GM18498 (cell line): ENCODE results near the gene CPZ.
"Not testable (repeated sequence)": the region's sequence is repeated elsewhere in the genome, so short reads cannot be mapped to it uniquely, and the experiment has no call there.

Experiments used
- ATAC-seq: cut with Tn5 transposase; IDR thresholded peaks from one replicate; pipeline ENCODE4 v1.9.1; 2021; ENCODE audit warnings: mild to moderate bottlenecking, moderate library complexity; ENCODE audit not compliant: unreplicated experiment

CPZ gene

DNA sequence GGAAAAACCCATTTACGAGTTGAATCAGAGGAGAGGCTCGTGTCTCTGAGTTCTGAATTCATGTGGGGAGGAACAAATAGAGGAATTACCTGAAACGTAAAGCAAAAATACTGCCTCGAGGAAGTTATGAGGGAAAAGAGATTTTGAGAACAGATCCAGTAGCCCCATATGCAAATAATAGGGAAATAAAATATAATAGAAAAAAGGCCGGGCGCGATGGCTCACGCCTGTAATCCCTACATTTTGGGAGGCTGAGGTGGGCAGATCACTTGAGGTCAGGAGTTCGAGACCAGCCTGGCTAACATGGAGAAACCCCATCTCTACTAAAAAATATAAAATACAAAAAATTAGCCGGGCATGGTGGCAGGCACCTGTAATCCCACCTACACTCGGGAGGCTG is 42.2 kb downstream of the CPZ start:
- not testable (repeated sequence) for ATAC-seq

DNA sequence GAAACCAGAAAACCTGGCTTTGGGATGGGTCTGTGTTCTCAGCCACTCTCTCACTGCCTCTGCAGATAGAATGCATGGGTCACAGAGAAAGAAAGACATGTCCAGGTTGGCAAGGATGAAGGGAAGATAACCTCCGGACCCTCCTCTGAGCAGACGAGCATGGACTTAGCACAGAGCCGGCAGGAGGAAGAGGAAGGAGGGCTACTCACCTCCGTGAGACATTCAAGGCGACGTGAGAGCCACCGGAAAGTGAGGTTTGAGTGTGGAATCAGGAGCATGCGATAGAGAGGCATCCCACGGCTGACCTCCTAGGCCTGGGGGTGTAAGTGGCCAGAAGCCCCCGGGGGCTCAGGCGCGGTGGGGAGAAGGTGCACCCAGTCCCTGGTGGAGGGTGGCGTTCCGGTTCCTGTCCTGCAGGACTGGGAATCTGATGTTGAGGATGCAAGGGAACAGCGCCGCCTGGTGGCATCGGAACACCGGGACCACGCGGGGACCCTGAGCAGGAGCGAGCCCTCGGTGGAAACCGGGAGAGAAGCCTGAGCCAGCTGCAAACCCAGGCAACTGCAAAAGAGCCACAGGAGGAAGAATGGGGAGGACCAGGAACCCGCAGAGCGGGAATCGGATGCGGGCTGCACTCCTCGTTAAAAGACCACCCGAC is 43.5 kb downstream of the CPZ start:
- ATAC-seq: not testable (repeated sequence)

DNA sequence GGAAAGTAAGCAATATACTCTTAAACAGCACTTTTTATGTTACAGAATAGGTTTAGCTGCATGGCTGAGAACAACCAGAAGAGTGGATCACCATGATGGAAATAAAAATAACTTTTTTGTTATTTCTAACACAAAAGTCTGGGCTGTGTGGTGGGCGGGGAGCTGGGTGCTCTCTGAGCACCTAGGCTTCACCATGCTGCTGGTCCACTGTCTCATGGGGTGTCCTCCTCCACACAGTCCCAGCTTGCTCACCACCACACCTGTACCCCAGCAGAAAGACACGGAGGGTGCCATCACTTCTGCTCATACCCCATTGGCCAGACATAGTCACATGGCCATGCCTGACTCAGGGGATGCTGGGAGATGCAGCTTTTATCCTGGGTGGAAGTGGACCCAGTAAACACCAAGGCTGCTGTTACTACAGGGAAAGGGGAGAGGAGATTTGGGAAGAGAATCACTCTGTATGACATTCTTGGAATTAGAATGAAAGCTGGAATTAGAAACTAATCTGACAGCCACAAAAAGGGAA is 45.0 kb downstream of the CPZ start:
- ATAC-seq: no peak

DNA sequence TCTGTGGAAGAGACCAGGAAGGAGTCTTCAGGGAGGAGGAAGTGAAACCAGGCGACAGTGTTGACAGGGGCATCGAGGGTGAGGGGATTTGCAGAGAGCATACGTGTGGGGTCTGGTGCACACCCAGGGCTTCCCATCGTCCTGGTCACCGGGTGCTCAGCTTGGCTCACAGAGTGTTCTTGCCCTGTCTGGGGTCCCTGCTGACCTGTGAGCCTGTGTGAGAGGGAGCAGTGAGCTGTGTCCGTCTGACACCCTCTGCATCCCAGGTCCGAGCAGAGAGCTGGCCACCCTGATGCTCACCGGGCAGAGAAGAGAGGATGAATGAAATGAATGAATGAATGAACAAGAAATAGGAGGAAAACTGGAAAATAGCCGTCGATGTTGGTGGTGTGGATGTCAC is 46.5 kb downstream of the CPZ start:
- no peak for ATAC-seq

DNA sequence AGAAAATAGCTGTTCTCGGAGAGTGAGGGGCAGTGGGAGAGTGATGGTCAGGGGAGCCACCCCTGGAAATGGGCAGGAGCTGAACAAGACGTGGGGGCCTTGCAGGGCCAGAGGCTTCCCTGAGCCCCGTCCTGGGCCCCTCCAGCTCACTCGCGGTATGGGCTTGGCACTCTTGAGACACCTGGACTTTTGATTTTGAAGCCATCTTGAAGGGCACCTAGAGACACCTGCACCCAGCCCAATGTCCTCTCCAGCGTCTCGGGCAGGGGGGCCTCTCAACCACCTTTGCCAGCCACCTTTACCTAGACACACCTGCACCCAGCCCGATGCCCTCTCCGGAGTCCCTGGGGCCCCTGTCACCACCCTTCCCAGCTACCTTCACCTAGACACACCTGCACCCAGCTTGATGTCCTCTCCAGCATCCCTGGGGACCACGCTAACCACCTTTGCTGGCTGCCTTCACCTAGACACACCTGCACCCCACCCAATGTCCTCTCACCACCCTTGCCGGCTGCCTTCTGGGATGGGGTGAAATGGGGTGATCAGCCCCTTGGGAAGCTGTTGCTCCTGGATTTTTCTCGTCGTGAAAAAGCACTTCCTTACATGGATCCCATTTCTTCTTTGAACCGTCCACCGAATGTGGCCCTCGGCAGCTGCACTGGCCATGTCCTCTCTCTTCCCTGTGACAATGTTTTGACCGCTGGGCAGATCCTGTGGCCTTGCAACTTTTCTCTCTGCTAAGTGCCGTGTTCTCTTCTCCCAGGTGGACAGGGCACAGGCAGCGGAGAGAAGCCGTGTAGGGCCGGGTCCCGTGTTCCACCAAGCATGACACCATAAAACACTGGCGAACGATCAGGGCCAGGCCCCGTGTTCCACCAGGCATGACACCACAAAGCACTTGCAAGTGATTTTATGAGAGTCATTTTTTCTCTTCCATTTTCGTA is 47.5 kb downstream of the CPZ start:
- no peak for ATAC-seq

DNA sequence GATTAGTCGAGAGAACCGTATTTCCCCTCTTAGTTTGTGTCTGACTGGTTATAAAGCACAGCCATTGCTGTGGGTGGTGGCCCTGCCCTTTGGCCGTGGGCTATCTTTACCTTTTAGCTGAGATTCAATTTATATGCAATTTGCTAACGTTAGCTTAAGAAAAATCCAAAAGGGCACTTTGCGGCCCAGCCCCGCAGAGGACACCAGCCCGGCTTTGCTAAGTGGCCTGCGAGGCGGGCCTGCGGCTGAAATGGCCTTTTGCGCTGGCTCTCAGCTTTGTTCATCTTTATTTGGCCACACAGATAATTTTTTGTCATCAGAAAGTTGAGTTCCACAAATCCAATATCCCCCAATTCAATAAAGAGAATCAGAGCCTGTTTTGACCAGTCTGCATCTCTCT is 48.3 kb downstream of the CPZ start:
- no peak for ATAC-seq

DNA sequence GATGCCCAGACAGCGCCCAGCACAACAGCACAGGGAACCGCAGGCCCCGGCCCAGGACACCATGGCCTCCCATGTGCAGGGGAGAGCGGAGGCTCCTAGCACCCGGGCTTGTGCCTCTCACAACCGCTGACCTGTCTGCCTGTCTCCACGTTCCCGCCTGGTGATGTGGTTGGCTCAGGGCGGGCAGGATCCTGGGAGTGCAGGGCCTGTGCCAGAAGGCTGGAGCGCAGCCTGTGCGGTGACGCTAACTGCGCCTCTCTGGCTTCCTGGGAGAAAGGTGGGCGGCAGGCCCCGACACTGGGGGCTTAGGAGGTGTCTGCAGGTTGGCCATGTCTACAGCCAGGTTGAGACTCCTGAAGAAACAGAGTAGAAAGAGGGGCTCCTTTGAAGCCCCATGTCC is 48.7 kb downstream of the CPZ start:
- ATAC-seq: no peak

DNA sequence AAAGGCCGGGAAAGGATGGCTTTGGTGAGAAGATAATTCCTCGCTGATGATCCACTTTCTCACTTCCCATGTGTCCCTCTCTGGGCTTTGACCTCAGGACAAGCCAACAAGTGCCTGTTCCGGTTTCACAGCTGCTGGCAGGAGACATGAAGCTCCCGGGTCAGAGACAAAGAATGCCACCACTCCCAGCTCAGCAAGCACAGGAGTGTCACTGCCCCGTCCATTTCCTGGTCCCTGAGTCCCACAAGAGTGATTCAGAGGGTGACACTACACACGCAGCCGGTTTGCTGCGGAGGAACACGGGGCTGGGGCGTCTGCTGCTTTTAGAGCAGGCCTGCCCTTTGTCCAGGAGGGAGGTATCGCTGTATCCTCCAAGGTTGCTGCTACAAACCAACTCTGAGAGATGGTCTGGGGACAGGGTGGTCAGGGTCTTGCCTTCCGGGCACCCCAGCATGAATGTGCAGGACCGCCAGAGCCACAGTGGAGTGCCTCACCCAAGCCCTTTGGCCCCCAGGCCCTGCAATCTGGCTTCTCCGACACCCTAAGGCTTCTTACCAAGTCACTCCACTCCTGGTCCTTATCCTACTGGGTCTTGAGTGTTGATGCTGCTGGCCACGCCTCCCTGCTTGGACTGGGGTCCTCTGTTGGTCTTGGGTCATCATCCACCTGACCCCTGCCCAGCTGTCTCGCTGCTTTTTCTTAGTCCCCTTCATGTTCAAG is 49.5 kb downstream of the CPZ start:
- no peak for ATAC-seq

DNA sequence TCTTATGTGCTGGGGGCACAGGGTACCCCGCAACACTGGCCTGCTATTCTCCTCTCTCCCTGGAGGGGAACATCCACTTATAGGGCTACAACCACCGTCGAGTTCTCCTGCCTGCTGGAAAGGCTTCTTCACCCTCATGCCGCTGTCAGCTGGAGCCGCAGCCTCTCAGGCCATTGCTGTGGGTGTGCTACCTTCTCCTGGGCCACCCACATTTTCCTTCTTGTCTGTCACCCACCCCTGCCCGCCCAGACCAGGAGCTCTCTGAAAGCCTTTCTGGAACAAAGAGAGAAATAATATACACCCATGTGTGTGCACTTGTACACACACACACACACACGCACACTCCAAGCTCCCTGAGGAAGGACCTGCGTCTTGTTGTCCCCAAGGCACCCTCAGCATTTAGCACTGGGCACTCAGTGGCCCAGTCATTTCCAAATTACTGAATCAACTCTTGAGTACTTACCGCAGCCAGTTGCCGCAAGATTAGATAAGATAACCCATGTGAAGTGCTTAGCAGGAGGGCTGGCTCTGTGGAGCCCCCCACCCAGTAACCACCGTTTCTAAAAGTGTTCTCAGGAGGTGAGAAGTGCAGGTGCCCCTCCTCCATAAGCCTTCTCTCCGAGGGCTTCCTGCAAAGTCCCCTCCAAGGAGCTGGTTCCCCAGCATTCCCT is 50.2 kb downstream of the CPZ start:
- no peak for ATAC-seq

DNA sequence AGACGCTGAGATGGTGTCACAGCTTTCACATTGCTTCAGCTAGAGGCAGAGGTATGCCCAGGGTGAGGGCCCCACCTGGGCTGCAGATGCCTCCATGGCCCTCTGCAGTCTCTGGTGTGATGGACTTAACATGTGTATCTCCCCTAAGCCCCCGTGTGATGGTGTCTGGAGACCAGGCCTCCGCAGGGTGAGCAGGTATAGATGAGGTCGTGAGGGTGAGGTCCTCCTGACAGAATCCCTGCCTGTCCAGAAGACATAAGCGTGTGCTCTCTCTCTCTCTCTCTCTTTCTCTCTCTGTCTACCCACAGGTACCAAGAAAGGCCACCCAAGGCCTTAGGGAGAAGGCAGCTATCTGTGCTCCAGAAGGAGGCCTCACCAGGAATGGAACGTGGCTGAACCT is 50.9 kb downstream of the CPZ start:
- no peak for ATAC-seq

DNA sequence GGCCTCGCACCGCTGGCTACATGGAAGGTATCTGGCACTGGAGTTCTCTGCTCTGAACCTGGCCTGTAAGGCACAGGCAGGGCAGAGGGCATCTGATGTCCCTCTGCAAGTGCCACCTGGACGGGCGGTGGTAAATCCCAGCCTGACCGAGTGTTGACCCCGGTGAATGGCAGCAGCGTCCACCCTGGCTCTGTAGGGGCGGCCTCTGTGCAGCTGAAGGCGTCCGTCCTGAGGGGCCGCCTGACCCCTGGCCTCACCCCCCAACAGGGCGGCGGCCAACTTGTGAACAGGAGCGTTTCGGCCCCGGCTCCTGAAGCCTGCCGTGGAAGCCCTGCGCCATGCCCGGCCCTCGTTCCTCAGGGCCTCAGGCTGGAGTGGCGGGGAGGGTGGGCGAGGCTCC is 51.4 kb downstream of the CPZ start:
- ATAC-seq: no peak

DNA sequence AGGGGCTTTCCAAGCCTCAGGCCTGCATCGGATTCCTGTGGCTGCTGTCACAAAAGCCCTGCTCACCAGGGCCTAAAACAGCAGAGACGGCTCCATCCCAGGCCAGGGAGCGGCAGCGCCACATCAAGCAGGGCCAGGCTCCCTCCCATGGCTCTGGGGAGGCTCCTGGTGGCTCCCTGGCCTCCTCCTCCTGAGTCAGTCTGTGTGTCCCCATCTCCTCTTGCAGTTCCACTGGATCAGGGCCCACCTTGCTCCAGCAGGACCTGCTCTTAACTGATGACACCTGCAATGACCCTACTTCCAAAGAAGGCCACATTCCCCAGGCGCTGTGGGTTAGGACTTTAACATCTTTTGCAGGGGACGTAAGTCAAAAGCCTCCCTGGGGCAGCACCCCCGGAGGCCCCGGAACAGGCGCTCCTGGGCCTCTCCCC is 51.9 kb downstream of the CPZ start:
- no peak for ATAC-seq

DNA sequence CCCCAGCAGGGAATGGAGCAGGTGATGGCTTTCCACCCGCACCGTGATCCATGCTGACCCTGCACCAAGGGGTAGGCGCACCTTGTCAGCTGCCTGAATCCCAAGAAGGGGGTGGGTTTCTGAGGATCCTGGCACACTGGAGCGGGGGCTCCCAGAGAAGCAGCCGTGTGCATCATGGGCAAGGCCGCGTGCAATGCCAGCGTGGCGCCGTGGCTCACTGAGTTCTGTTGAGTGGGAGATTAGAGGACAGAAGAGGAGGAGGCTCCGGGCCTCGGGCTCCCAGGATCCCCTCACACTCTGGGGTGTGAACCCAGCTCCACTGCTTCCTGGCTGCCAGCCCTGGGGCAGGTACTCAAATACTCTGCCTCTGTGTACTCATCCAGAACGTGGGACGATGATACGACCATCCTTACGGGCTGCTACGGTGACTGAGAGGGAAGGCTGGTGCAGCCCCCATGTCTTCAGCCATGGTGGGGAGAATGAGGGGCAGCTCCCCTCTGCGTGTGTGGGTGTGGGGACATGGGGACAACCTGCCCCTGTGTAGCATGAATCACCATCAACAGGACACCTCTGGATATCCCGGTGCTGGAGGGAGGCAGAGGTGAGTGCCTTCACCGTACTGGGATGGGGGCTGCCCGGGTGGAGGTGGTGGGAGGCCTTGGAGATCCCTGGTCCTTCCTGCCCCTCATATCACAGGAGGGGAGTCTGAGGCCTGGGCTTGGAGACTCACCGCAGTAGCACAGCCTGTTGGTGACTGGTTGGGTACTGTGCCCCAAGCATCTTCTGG is 52.6 kb downstream of the CPZ start:
- no peak for ATAC-seq

DNA sequence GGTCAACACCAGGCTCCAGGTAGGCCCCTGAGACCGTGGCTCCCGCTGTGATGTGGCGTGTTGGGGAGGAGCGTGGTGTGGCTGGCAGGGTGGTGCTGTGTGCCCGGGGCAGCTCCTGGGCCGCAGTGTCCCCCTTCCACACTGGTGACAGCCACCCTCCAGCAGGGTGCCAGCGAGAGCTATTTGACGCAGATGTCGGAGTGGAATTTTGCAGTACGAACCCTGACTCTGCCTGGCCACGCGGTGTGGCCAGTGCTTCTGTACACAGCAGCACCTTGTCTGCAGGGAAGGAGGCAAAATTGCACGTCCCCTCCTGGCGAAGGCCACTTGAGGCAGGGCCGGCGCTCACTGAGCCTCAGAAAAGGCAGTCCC is 53.2 kb downstream of the CPZ start:
- no peak for ATAC-seq

DNA sequence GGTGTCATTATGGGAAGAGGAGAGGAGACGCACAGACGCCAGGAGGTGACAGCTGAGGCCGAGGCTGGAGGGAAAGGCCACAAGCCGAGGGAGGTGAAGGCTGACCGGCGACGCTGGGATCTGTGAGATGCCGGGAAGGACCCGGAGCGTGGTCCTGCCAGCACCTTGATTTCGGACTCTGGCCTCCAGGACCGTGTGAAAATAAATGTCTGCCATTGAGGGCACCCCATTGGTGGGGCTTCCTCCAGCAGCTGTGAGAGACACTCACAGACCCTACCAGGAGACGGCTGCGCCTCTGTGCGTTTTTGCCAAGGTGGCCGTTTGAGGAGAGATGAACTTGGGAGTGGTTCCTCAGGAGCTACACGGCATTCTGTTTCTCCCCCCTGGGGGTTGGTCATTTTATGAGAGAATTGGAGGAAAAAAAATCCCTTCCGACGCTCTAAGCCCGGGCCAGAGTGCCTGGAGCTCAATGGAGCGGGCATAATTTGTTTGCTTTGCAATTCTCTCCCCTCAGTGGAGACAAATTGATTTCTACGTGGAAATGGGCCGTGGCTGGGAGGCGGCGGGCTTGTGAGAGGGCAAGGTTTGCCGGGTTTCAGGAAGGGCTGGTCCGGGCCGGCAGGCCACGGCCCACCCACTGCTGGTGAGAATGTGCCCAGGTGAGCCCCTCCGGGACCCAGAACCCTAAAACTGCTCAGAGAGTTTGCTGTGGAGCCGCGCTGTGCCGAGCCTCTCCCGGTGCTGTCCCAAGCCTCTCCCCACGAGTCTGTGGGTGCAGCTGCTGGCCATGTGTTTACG is 53.9 kb downstream of the CPZ start:
- ATAC-seq: no peak

DNA sequence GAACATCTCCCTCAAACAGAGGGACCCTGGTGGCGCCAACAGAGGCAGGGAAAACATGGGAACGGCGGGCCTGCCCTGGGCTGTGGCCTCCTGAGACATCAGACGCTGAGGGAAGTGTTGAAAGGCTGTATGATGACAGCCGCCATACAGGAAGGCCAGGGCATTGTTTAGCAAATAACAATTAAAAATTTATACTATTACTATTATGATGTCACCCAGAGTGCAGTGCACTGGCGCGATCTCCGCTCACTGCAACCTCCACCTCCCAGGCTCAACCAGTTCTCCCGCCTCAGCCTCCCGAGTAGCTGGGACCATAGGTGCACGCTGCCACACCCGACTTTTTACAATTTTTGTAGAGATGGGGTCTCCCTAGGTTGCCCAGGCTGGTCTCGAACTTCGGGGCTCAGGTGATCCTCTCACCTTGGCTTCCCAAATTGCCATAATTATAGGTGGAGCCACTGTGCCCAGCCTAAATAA is 54.6 kb downstream of the CPZ start:
- ATAC-seq: no peak

DNA sequence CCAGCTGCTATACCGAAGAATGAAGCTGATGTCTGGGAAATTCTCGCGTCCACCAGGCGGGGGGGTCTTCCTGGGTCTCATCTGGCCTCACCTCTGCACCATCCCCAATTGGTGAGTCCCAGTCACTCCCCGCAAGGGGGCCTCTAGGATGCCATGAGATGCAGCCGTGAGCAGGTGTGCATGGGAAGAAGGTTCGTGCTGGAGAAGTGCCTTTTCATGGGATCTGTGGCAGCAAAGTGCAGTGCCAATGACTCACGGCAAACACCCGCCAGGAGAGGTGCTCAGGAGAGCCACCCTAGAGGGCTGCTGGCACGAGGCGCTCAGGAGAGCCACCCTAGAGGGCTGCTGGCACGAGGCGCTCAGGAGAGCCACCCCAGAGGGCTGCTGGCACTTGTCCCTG is 55.1 kb downstream of the CPZ start:
- no peak for ATAC-seq

DNA sequence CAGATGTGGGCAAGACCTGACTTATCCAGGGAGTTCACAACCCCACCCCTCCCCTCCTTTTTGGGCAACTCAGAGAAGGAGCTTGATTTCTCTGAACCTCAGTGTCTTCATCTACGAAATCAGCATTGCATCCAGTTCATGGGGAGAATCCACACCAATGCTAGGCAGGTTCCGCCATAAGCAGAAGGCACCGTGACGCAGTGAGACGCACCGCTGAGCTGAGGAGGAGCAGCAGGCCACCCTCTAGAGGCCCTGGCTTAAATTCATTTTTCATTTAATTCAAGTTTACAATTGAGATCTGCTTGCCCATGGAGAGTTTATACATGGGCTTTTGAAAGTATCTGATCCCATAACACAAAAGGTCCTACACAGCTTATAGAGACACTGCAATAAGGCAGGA is 55.7 kb downstream of the CPZ start:
- ATAC-seq: no peak
